ENCODE data around the gene RABGGTA.

- TF ChIP-seq CTCF (conservative IDR thresholded peaks at IDR 0.05; ENCODE audit: low read depth in 2 of 2): no peak
- no peak for TF ChIP-seq REST (IDR thresholded peaks at IDR 0.05; ENCODE audit: unreplicated experiment)
- no peak for TF ChIP-seq POLR2AphosphoS5 (IDR thresholded peaks at IDR 0.05; ENCODE audit: low read depth)
- TF ChIP-seq EZH2phosphoT487 (IDR thresholded peaks at IDR 0.05; ENCODE audit: unreplicated experiment): no peak
- TF ChIP-seq EZH2 (IDR thresholded peaks at IDR 0.05; ENCODE audit: low read depth, unreplicated experiment): no peak
- TF ChIP-seq ETS1 (IDR thresholded peaks at IDR 0.05): no peak
- no peak for TF ChIP-seq ZNF114 (CRISPR knock-in tag; IDR thresholded peaks at IDR 0.05)
- no peak for TF ChIP-seq STAT1 (IDR thresholded peaks at IDR 0.05; ENCODE audit: unreplicated experiment)
- no peak for TF ChIP-seq JUNB (IDR thresholded peaks at IDR 0.05; ENCODE audit: unreplicated experiment)
These were observed 11.2 kb downstream of the RABGGTA start for GRCh38 chr14:24260026-24260779.

Data from GM23338 (cell line).